ENCODE results near the gene SOX30.
"Not testable (repeated sequence)": the region's sequence is repeated elsewhere in the genome, so short reads cannot be mapped to it uniquely, and the experiment has no call there.

Gene SOX30

DNA sequence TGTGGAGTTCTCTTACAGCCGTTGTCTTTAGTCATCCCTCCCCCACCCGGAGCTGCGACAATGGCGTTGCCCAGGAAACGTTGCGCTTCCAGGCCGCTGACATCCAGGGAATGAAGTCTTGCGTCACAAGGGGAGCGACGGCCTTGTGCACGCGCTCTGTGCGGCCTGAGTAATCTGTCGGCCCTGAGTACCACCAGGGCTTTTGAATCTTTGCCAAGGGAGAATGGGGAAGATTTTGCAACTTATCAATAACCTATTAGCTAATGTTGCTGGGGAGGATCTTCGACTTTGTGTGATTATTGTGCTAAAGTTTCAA is at the start of gene SOX30:
SOX30 (minus strand) TSS at position 62 of the 316 bp plus-strand sequence. CDS start 360 bp downstream, outside the sequence.
- Histone ChIP-seq H3K9me3 (ENCODE audit: control insufficient read depth, insufficient read depth, low read length) (0 out of 2 replicates have a peak, but pooled peaks cover 5% of the 10 kb centered on the region), H3K4me1 (ENCODE audit: insufficient read depth, low read length) (no peaks in the 10 kb centered on the region), H3K36me3 (ENCODE audit: insufficient read depth, low read length) (no peaks in the 10 kb centered on the region), H3K9ac (ENCODE audit: low read depth, low read length) (no peak within 1 kb of the TSS; the same call in 1 of the 2 replicates)

- H3K4me1 ChIP-seq (ENCODE audit: insufficient read depth, low read length); H3K36me3 ChIP-seq (ENCODE audit: insufficient read depth, low read length); H3K9ac ChIP-seq (ENCODE audit: low read depth, low read length): not testable (repeated sequence)
- peaks cover 16% of the 10 kb centered on the region for H3K9me3 ChIP-seq (ENCODE audit: control insufficient read depth, insufficient read depth, low read length)
Measured at GRCh38 chr5:157698674-157699073, 46.4 kb upstream of the SOX30 start.

DNA sequence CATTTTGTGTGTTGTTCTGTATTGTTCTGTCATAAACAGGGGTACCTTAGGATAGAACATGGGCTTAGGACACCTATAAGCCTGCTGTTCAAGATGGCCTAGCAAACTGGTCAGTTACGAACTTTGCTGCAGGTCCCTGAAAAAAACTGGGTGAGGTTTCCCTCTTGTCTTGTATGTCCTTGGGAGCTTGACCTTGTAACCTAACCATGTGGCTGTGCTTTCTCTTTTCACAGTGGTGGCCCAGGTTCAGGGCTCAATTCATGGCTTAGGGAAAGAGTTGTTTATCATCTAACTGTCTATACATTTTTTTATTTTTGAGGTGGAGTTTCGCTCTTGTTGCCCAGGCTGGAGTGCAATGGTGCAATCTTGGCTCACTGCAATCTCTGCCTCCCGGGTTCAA is 43.9 kb upstream of the SOX30 start:
- not testable (repeated sequence) for H3K36me3 ChIP-seq (ENCODE audit: insufficient read depth, low read length); H3K4me1 ChIP-seq (ENCODE audit: insufficient read depth, low read length); H3K9ac ChIP-seq (ENCODE audit: low read depth, low read length)
- peaks cover 20% of the 10 kb centered on the region for H3K9me3 ChIP-seq (ENCODE audit: control insufficient read depth, insufficient read depth, low read length)

DNA sequence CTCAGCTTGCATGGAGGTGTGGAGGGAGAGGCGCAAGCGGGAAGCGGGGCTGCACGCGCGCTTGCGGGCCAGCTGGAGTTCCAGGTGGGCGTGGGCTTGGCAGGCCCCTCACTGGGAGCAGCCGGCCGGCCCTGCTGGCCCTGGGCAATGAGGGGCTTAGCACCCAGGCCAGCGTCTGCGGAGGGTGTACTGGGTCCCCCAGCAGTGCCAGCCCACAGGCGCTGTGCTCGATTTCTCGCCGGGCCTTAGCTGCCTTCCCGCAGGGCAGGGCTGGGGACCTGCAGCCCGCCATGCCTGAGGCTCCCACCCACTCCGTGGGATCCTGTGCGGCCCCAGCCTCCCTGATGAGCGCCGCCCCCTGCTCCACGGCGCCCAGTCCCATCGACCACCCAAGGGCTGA is 41.6 kb upstream of the SOX30 start:
- not testable (repeated sequence) for H3K9ac ChIP-seq (ENCODE audit: low read depth, low read length); H3K4me1 ChIP-seq (ENCODE audit: insufficient read depth, low read length); H3K36me3 ChIP-seq (ENCODE audit: insufficient read depth, low read length)
- H3K9me3 ChIP-seq (ENCODE audit: control insufficient read depth, insufficient read depth, low read length): peaks cover 15% of the 10 kb centered on the region; the same call in 1 of the 2 replicates

- Histone ChIP-seq H3K4me1 (ENCODE audit: insufficient read depth, low read length) (no peaks in the 10 kb centered on the region), H3K9ac (ENCODE audit: low read depth, low read length) (no peak overlapping the region), H3K9me3 (ENCODE audit: control insufficient read depth, insufficient read depth, low read length) (peaks cover 4% of the 10 kb centered on the region; the same call in 1 of the 2 replicates), H3K36me3 (ENCODE audit: insufficient read depth, low read length) (no peaks in the 10 kb centered on the region)
Measured at GRCh38 chr5:157690690-157691433, 38.6 kb upstream of the SOX30 start.

GRCh38 chr5:157689942-157690689 is 37.9 kb upstream of the SOX30 start:
- Histone ChIP-seq H3K9me3 (ENCODE audit: control insufficient read depth, insufficient read depth, low read length) (peaks cover 4% of the 10 kb centered on the region; the same call in 1 of the 2 replicates), H3K9ac (ENCODE audit: low read depth, low read length) (no peak overlapping the region), H3K4me1 (ENCODE audit: insufficient read depth, low read length) (no peaks in the 10 kb centered on the region), H3K36me3 (ENCODE audit: insufficient read depth, low read length) (no peaks in the 10 kb centered on the region)

DNA sequence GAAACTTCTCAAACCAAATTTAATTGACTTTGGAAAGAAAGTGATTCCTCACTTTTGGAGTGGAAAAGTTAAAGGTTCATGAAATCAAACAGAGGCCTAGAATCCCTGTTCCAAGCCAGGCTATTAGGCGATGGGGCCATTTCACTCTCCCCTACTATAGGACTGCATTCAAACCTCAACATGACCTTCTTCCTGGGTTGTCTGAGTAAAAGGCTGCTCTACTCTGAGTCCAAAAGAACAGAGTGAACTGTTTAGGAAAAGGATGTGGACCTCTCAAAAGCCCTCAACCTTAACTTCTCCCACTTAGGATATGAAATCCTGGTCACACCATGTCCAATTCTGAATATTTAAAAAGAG is 34.9 kb upstream of the SOX30 start:
- Histone ChIP-seq H3K4me1 (ENCODE audit: insufficient read depth, low read length) (no peaks in the 10 kb centered on the region), H3K36me3 (ENCODE audit: insufficient read depth, low read length) (no peaks in the 10 kb centered on the region), H3K9ac (ENCODE audit: low read depth, low read length) (no peak overlapping the region), H3K9me3 (ENCODE audit: control insufficient read depth, insufficient read depth, low read length) (peaks cover under 1% of the 10 kb centered on the region; the same call in 1 of the 2 replicates)

- H3K9me3 ChIP-seq (ENCODE audit: control insufficient read depth, insufficient read depth, low read length); H3K9ac ChIP-seq (ENCODE audit: low read depth, low read length); H3K36me3 ChIP-seq (ENCODE audit: insufficient read depth, low read length); H3K4me1 ChIP-seq (ENCODE audit: insufficient read depth, low read length): not testable (repeated sequence)
Measured at GRCh38 chr5:157686276-157687197, 34.3 kb upstream of the SOX30 start.

GRCh38 chr5:157682257-157682656 is 30.0 kb upstream of the SOX30 start:
- Histone ChIP-seq H3K36me3 (ENCODE audit: insufficient read depth, low read length) (no peaks in the 10 kb centered on the region), H3K9me3 (ENCODE audit: control insufficient read depth, insufficient read depth, low read length) (no peaks in the 10 kb centered on the region), H3K4me1 (ENCODE audit: insufficient read depth, low read length) (no peaks in the 10 kb centered on the region), H3K9ac (ENCODE audit: low read depth, low read length) (no peak overlapping the region)

DNA sequence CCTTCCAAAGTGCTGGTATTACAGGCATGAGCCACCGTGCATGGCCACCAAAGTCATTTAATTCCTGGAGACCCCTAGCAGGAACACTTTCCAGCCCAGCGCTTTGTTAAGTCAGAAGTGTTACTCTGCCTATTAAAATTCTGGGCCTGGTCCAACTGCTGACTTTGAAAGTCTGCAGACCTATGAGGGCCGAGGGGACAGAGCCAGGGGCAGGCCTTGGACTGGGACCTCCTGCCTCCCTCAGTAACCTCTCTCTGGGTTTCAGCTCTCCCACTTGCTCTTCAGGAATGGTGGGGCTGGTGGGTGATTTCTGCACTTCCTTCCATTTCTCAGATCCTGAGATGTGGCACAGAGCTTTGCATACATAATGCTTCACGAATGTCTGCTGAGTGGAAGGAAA is 28.8 kb upstream of the SOX30 start:
- Histone ChIP-seq H3K9me3 (ENCODE audit: control insufficient read depth, insufficient read depth, low read length) (no peaks in the 10 kb centered on the region), H3K36me3 (ENCODE audit: insufficient read depth, low read length) (no peaks in the 10 kb centered on the region), H3K9ac (ENCODE audit: low read depth, low read length) (no peak overlapping the region), H3K4me1 (ENCODE audit: insufficient read depth, low read length) (no peaks in the 10 kb centered on the region)

DNA sequence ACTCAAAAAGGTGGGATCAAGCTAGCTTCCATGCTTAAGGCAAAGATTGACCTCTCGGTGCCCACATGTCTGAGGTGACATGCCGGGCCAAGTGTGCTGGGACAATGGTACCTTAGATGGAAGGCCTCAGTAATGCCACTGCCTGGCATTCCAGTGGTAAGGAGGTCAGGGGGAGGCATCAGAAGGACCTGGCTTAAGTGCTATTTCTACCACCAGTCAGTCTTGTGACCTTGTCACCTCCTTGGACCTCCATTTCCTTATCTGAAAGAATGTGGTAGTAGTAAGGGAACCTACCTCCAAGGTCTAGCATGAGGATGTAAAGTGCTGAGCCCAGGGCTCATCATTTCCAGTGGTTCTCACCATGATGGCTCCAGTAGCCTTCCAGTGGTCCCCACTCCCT is 28.0 kb upstream of the SOX30 start:
- H3K4me1 ChIP-seq (ENCODE audit: insufficient read depth, low read length): no peaks in the 10 kb centered on the region
- H3K9me3 ChIP-seq (ENCODE audit: control insufficient read depth, insufficient read depth, low read length): no peaks in the 10 kb centered on the region
- H3K9ac ChIP-seq (ENCODE audit: low read depth, low read length): no peak overlapping the region
- no peaks in the 10 kb centered on the region for H3K36me3 ChIP-seq (ENCODE audit: insufficient read depth, low read length)

GRCh38 chr5:157679801-157680200 is 27.6 kb upstream of the SOX30 start:
- Histone ChIP-seq H3K4me1 (ENCODE audit: insufficient read depth, low read length) (no peaks in the 10 kb centered on the region), H3K36me3 (ENCODE audit: insufficient read depth, low read length) (no peaks in the 10 kb centered on the region), H3K9ac (ENCODE audit: low read depth, low read length) (no peak overlapping the region), H3K9me3 (ENCODE audit: control insufficient read depth, insufficient read depth, low read length) (no peaks in the 10 kb centered on the region)

DNA sequence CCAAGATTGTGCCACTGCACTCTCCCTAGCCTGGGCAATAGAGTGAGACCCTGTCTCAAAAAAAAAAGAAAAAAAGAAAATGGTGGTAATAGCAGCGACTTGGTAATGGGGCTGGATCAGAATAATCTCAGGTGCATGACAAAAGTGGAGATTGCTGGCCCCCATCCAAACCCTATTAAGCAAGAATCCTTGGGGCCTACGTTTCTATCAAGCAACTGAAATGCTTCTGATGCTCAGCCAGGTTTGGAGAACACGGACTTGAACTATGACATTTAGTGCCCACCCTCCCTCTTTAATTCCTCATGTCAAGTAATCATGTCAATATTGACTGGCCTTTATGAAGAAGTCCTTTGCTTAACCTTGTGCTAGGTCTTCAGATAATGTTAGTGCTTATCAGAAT is 25.7 kb upstream of the SOX30 start:
- H3K4me1 ChIP-seq (ENCODE audit: insufficient read depth, low read length): no peaks in the 10 kb centered on the region
- no peak overlapping the region for H3K9ac ChIP-seq (ENCODE audit: low read depth, low read length)
- no peaks in the 10 kb centered on the region for H3K36me3 ChIP-seq (ENCODE audit: insufficient read depth, low read length)
- H3K9me3 ChIP-seq (ENCODE audit: control insufficient read depth, insufficient read depth, low read length): no peaks in the 10 kb centered on the region

DNA sequence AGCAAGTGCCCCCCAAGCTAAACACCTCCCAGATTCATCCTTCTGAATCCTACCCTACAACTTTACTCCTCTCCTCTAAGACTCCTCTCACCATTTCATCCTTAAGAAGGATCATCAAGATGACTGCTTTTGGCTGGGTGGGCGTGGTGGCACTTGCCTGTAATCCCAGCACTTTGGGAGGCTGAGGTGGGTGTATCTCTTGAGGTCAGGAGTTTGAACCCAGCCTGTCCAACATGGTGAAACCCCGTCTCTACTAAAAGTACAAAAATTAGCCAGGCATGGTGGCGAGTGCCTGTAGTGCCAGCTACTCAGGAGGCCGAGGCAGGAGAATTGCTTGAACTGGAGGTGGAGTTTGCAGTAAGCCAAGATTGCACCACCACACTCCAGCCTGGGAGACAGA is 22.1 kb upstream of the SOX30 start:
- H3K9me3 ChIP-seq (ENCODE audit: control insufficient read depth, insufficient read depth, low read length); H3K9ac ChIP-seq (ENCODE audit: low read depth, low read length); H3K36me3 ChIP-seq (ENCODE audit: insufficient read depth, low read length); H3K4me1 ChIP-seq (ENCODE audit: insufficient read depth, low read length): not testable (repeated sequence)
